Fibroblast of the aortic adventitia (primary cell): ENCODE results near the gene OTOA. TPM values are rescaled to one million over a fixed set of nuclear protein-coding genes. Genes with fewer than 3 reads are reported as not detected.
A peak's percentile ranks its signal among the peaks of the same experiment; 100 is the strongest.

Experiments
- DNase-seq: peaks from one replicate; pipeline ENCODE4 v3.0.0-alpha.2; 2010; ENCODE audit warnings: low read depth
- H3K4me3 ChIP-seq: 2 replicates; pipeline ENCODE4 v1.5.1; 2011; ENCODE audit warnings: low read depth, mild to moderate bottlenecking, control low read depth, low read length, moderate library complexity
- CTCF ChIP-seq: IDR thresholded peaks from 2 replicates; pipeline ENCODE4 v1.5.1; 2011; ENCODE audit warnings: mild to moderate bottlenecking, low read length, control low read depth, inconsistent platforms; ENCODE audit not compliant: insufficient read depth
- total RNA-seq: library from RNA; depleted of rRNA; stranded (reverse); fragments of >200 nt; gene quantifications from 2 replicates; pipeline ENCODE4 v1.2.3, GENCODE V29; 2012; ENCODE audit warnings: low replicate concordance

The OTOA gene
- total RNA-seq: 0.09 TPM in 1 of 2 replicates, not detected in the other

- DNase-seq: no peak
- H3K4me3 ChIP-seq: peak within 1 kb of the TSS; percentile 28
- TF ChIP-seq CTCF: no peak
Observed at GRCh38 chr16:21663889-21664647, at the start of gene OTOA. Gene OTOA (plus strand): TSS chr16:21663968. CDS start chr16:21678515, 14,547 bp downstream.

GRCh38 chr16:21614896-21615295, 48.9 kb upstream of the OTOA start:
- DNase-seq: no peak
- peak; percentile 4 for TF ChIP-seq CTCF

GRCh38 chr16:21617607-21618006, 46.2 kb upstream of the OTOA start:
- no peak for DNase-seq
- no peak for TF ChIP-seq CTCF
- H3K4me3 ChIP-seq: no peak overlapping the region

More at GRCh38 chr16:21614896-21615295, 48.9 kb upstream of the OTOA start:
- H3K4me3 ChIP-seq: no peak overlapping the region

- no peak overlapping the region for H3K4me3 ChIP-seq
- TF ChIP-seq CTCF: no peak
- no peak for DNase-seq
Observed at GRCh38 chr16:21618281-21618680, 45.5 kb upstream of the OTOA start.

GRCh38 chr16:21619765-21620425, 43.9 kb upstream of the OTOA start:
- H3K4me3 ChIP-seq: no peak overlapping the region
- TF ChIP-seq CTCF: no peak
- no peak for DNase-seq

- TF ChIP-seq CTCF: no peak
- DNase-seq: no peak
- no peak overlapping the region for H3K4me3 ChIP-seq
Observed at GRCh38 chr16:21620592-21620991, 43.2 kb upstream of the OTOA start.
